SK-N-SH treated with all-trans-retinoic acid at 6 μM for 48 hours (cell line): ENCODE results near the gene TM9SF2.

ENCODE experiments used
- ATAC-seq: fragments of 200-7000 bp; cut with Tn5 transposase; 3 replicates; pipeline ENCODE4 v1.9.1; 2020; ENCODE audit warnings: mild to moderate bottlenecking, moderate library complexity
- ARNTL ChIP-seq: fragments of 450-650 bp; formaldehyde crosslinking; IDR thresholded peaks from 2 replicates; pipeline ENCODE4 v1.5.0; 2020; ENCODE audit warnings: low read depth, mild to moderate bottlenecking, moderate library complexity, borderline replicate concordance
- BACH2 ChIP-seq: fragments of 250-450 bp; sonication (Bioruptor Pico); IDR thresholded peaks from 2 replicates; pipeline ENCODE4 v1.9.0; 2021; ENCODE audit warnings: mild to moderate bottlenecking, borderline replicate concordance
- CSDC2 ChIP-seq: fragments of 250-450 bp; sonication (Bioruptor Pico); IDR thresholded peaks from 2 replicates; pipeline ENCODE4 v1.5.0; 2020; ENCODE audit warnings: mild to moderate bottlenecking, moderate library complexity
- ESRRG ChIP-seq: fragments of 250-450 bp; sonication (Bioruptor Pico); IDR thresholded peaks from 2 replicates; pipeline ENCODE4 v1.6.1; 2021; ENCODE audit warnings: mild to moderate bottlenecking
- GLIS3 ChIP-seq: fragments of 250-450 bp; sonication (Bioruptor Pico); IDR thresholded peaks from 2 replicates; pipeline ENCODE4 v1.5.0; 2020; ENCODE audit warnings: mild to moderate bottlenecking, moderate library complexity
- ISL1 ChIP-seq: fragments of 250-450 bp; sonication (Bioruptor Pico); IDR thresholded peaks from 2 replicates; pipeline ENCODE4 v2.1.2; 2022; ENCODE audit warnings: mild to moderate bottlenecking, moderate library complexity
- OSR1 ChIP-seq: fragments of 250-450 bp; sonication (Bioruptor Pico); IDR thresholded peaks from 2 replicates; pipeline ENCODE4 v1.8.0; 2022; ENCODE audit warnings: moderate library complexity, mild to moderate bottlenecking, inconsistent platforms
- PPARA ChIP-seq: fragments of 250-450 bp; sonication (Bioruptor Pico); IDR thresholded peaks from 2 replicates; pipeline ENCODE4 v1.5.0; 2020; ENCODE audit warnings: mild to moderate bottlenecking, borderline replicate concordance
- RARB ChIP-seq: fragments of 250-450 bp; sonication (Bioruptor Pico); IDR thresholded peaks from 2 replicates; pipeline ENCODE4 v1.8.0; 2021; ENCODE audit warnings: mild to moderate bottlenecking, moderate library complexity
- SNAI2 ChIP-seq: fragments of 250-450 bp; sonication (Bioruptor Pico); IDR thresholded peaks from 2 replicates; pipeline ENCODE4 v1.5.0; 2020; ENCODE audit warnings: mild to moderate bottlenecking, moderate library complexity
- TOX ChIP-seq: fragments of 250-450 bp; sonication (Bioruptor Pico); IDR thresholded peaks from 2 replicates; pipeline ENCODE4 v1.8.0; 2021; ENCODE audit warnings: mild to moderate bottlenecking, moderate library complexity, borderline replicate concordance
- ZFP3 ChIP-seq: fragments of 250-450 bp; sonication (Bioruptor Pico); IDR thresholded peaks from 2 replicates; pipeline ENCODE4 v1.5.0; 2020; ENCODE audit warnings: mild to moderate bottlenecking, moderate library complexity
- ZNF70 ChIP-seq: fragments of 450-650 bp; formaldehyde crosslinking; IDR thresholded peaks from 2 replicates; pipeline ENCODE4 v1.5.0; 2020; ENCODE audit warnings: mild to moderate bottlenecking, moderate library complexity
- ZNF8 ChIP-seq: fragments of 450-650 bp; formaldehyde crosslinking; IDR thresholded peaks from 2 replicates; pipeline ENCODE4 v1.5.0; 2020; ENCODE audit warnings: mild to moderate bottlenecking, moderate library complexity
- TF ChIP-seq, protein P1 (sequence below): fragments of 250-450 bp; sonication (Bioruptor Pico); IDR thresholded peaks from 2 replicates; pipeline ENCODE4 v1.5.0; 2020; ENCODE audit warnings: mild to moderate bottlenecking, moderate library complexity
- TF ChIP-seq, protein P2 (sequence below): fragments of 250-450 bp; sonication (Bioruptor Pico); IDR thresholded peaks from 2 replicates; pipeline ENCODE4 v1.8.0; 2021; ENCODE audit warnings: low read depth, mild to moderate bottlenecking, moderate library complexity, borderline replicate concordance
- TF ChIP-seq, protein P3 (sequence below): fragments of 250-450 bp; sonication (Bioruptor Pico); IDR thresholded peaks from 2 replicates; pipeline ENCODE4 v1.5.1; 2020; ENCODE audit warnings: low read depth, mild to moderate bottlenecking, moderate library complexity
- TF ChIP-seq, protein P4 (sequence below): fragments of 250-450 bp; sonication (Bioruptor Pico); IDR thresholded peaks from 2 replicates; pipeline ENCODE4 v1.5.1; 2021; ENCODE audit warnings: mild to moderate bottlenecking, moderate library complexity
- TF ChIP-seq, protein P5 (sequence below): fragments of 250-450 bp; sonication (Bioruptor Pico); IDR thresholded peaks from 2 replicates; pipeline ENCODE4 v1.8.0; 2020; ENCODE audit warnings: mild to moderate bottlenecking, moderate library complexity, borderline replicate concordance

The TM9SF2 gene, protein sequence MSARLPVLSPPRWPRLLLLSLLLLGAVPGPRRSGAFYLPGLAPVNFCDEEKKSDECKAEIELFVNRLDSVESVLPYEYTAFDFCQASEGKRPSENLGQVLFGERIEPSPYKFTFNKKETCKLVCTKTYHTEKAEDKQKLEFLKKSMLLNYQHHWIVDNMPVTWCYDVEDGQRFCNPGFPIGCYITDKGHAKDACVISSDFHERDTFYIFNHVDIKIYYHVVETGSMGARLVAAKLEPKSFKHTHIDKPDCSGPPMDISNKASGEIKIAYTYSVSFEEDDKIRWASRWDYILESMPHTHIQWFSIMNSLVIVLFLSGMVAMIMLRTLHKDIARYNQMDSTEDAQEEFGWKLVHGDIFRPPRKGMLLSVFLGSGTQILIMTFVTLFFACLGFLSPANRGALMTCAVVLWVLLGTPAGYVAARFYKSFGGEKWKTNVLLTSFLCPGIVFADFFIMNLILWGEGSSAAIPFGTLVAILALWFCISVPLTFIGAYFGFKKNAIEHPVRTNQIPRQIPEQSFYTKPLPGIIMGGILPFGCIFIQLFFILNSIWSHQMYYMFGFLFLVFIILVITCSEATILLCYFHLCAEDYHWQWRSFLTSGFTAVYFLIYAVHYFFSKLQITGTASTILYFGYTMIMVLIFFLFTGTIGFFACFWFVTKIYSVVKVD

DNA sequence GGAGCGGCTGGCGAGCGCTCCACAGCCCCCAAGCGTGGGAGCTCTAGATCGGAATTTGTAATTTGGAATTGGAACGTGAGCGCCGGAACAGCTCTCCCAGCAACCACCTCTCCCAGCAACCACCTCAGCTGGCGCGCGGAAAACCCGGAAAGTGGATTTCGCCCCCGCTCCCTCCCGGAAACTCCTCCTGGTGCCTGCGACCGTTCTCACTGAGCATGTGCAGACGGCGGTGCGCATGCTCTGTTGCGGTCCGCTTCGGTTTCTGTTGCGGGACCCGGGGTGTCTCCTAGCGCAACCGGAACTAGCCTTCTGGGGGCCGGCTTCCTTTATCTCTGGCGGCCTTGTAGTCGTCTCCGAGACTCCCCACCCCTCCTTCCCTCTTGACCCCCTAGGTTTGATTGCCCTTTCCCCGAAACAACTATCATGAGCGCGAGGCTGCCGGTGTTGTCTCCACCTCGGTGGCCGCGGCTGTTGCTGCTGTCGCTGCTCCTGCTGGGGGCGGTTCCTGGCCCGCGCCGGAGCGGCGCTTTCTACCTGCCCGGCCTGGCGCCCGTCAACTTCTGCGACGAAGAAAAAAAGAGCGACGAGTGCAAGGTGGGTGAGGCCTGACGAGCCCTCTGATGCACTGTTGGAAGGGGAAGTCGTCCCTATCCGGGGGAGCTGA, at the start of gene TM9SF2:
Gene TM9SF2 (plus strand): TSS at position 289 of the 664 bp plus-strand sequence. CDS start 135 bp downstream, at position 424.
- TF ChIP-seq ESRRG (CRISPR knock-in tag) (no peak), CSDC2 (CRISPR knock-in tag) (no peak), GLIS3 (CRISPR knock-in tag) (no peak), ISL1 (CRISPR knock-in tag) (no peak), ZNF8 (CRISPR knock-in tag) (no peak), SNAI2 (CRISPR knock-in tag) (no peak), RARB (CRISPR knock-in tag) (no peak), ZNF70 (CRISPR knock-in tag) (no peak), TOX (CRISPR knock-in tag) (no peak), PPARA (CRISPR knock-in tag) (no peak), BACH2 (CRISPR knock-in tag) (no peak), OSR1 (CRISPR knock-in tag) (no peak), ARNTL (CRISPR knock-in tag) (no peak)
- TF ChIP-seq, protein P1, sequence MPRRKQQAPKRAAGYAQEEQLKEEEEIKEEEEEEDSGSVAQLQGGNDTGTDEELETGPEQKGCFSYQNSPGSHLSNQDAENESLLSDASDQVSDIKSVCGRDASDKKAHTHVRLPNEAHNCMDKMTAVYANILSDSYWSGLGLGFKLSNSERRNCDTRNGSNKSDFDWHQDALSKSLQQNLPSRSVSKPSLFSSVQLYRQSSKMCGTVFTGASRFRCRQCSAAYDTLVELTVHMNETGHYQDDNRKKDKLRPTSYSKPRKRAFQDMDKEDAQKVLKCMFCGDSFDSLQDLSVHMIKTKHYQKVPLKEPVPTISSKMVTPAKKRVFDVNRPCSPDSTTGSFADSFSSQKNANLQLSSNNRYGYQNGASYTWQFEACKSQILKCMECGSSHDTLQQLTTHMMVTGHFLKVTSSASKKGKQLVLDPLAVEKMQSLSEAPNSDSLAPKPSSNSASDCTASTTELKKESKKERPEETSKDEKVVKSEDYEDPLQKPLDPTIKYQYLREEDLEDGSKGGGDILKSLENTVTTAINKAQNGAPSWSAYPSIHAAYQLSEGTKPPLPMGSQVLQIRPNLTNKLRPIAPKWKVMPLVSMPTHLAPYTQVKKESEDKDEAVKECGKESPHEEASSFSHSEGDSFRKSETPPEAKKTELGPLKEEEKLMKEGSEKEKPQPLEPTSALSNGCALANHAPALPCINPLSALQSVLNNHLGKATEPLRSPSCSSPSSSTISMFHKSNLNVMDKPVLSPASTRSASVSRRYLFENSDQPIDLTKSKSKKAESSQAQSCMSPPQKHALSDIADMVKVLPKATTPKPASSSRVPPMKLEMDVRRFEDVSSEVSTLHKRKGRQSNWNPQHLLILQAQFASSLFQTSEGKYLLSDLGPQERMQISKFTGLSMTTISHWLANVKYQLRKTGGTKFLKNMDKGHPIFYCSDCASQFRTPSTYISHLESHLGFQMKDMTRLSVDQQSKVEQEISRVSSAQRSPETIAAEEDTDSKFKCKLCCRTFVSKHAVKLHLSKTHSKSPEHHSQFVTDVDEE (CRISPR knock-in tag), result no peak
- TF ChIP-seq, protein P2, sequence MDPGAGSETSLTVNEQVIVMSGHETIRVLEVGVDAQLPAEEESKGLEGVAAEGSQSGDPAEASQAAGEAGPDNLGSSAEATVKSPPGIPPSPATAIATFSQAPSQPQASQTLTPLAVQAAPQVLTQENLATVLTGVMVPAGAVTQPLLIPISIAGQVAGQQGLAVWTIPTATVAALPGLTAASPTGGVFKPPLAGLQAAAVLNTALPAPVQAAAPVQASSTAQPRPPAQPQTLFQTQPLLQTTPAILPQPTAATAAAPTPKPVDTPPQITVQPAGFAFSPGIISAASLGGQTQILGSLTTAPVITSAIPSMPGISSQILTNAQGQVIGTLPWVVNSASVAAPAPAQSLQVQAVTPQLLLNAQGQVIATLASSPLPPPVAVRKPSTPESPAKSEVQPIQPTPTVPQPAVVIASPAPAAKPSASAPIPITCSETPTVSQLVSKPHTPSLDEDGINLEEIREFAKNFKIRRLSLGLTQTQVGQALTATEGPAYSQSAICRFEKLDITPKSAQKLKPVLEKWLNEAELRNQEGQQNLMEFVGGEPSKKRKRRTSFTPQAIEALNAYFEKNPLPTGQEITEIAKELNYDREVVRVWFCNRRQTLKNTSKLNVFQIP (CRISPR knock-in tag), result no peak
- TF ChIP-seq, protein P3, sequence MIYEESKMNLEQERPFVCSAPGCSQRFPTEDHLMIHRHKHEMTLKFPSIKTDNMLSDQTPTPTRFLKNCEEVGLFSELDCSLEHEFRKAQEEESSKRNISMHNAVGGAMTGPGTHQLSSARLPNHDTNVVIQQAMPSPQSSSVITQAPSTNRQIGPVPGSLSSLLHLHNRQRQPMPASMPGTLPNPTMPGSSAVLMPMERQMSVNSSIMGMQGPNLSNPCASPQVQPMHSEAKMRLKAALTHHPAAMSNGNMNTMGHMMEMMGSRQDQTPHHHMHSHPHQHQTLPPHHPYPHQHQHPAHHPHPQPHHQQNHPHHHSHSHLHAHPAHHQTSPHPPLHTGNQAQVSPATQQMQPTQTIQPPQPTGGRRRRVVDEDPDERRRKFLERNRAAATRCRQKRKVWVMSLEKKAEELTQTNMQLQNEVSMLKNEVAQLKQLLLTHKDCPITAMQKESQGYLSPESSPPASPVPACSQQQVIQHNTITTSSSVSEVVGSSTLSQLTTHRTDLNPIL, result no peak
- TF ChIP-seq, protein P4, sequence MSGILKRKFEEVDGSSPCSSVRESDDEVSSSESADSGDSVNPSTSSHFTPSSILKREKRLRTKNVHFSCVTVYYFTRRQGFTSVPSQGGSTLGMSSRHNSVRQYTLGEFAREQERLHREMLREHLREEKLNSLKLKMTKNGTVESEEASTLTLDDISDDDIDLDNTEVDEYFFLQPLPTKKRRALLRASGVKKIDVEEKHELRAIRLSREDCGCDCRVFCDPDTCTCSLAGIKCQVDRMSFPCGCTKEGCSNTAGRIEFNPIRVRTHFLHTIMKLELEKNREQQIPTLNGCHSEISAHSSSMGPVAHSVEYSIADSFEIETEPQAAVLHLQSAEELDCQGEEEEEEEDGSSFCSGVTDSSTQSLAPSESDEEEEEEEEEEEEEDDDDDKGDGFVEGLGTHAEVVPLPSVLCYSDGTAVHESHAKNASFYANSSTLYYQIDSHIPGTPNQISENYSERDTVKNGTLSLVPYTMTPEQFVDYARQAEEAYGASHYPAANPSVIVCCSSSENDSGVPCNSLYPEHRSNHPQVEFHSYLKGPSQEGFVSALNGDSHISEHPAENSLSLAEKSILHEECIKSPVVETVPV (CRISPR knock-in tag), result no peak
- TF ChIP-seq, protein P5, sequence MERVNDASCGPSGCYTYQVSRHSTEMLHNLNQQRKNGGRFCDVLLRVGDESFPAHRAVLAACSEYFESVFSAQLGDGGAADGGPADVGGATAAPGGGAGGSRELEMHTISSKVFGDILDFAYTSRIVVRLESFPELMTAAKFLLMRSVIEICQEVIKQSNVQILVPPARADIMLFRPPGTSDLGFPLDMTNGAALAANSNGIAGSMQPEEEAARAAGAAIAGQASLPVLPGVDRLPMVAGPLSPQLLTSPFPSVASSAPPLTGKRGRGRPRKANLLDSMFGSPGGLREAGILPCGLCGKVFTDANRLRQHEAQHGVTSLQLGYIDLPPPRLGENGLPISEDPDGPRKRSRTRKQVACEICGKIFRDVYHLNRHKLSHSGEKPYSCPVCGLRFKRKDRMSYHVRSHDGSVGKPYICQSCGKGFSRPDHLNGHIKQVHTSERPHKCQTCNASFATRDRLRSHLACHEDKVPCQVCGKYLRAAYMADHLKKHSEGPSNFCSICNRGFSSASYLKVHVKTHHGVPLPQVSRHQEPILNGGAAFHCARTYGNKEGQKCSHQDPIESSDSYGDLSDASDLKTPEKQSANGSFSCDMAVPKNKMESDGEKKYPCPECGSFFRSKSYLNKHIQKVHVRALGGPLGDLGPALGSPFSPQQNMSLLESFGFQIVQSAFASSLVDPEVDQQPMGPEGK (CRISPR knock-in tag), result no peak
- peak; percentile 78 for ATAC-seq

DNA sequence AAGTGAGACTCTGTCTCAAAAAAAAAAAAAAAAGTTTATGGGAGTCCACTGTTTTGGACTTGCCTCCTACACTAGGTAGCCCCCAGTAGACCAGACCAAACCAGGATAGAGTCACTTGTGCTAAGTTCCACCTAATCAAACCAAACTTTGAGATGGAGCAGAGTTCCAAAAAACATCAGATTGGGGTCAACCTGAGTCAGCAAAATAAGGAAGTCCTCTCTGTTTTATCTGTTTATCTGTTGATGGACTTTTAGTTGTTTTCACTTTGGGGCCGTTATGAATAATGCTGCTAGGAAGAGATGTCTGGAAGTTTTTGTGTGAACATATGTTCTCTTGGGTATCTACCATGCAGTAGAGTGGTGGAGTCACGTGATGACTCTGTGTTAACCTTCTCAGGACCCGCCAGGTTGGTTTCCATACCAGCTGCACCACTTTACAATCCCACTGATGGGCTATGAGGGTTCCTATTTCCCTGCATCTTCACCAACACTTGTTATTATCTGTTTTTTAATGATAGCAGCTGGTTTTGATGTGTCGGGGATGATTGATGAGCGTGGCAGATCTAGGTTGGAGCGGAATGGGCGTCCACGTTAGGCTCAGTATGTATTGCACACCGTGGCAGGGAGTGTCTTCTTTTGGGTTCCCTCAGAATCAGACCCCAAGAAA, 46.6 kb upstream of the TM9SF2 start:
- TF ChIP-seq ZNF70 (CRISPR knock-in tag) (no peak), ZFP3 (CRISPR knock-in tag) (no peak), ZNF8 (CRISPR knock-in tag) (no peak), SNAI2 (CRISPR knock-in tag) (no peak), CSDC2 (CRISPR knock-in tag) (no peak)
- TF ChIP-seq, protein P2 (CRISPR knock-in tag), result no peak
- no peak for ATAC-seq
